Right lobe of liver (tissue), 6 donors: ENCODE measurements around the gene ACAP2. TPM values are rescaled to one million over a fixed set of nuclear protein-coding genes. Genes with fewer than 3 reads are reported as not detected.

ENCODE experiments used
- ATAC-seq, 4 donors: fragments of 200-7000 bp; cut with Tn5 transposase; one replicate each; pipeline ENCODE4 v1.9.1; 2020; ENCODE audit warnings: mild to moderate bottlenecking in 4 of 4, moderate library complexity in 4 of 4
- DNase-seq, 3 donors: peaks; one replicate each; pipeline ENCODE4 v3.0.0-alpha.2; 2020
- H3K27ac ChIP-seq, 3 donors: fragments of 200-600 bp; one replicate each; pipeline ENCODE4 v1.8.0; 2022
- H3K27me3 ChIP-seq, 2 donors: fragments of 200-600 bp; one replicate each; pipeline ENCODE4 v1.8.0; 2022
- H3K36me3 ChIP-seq, 4 donors: fragments of 200-600 bp; sonication (generic) in 1 of 4; one replicate each; pipeline versions ENCODE4 v1.5.1 to v1.8.0; 2017 to 2022; ENCODE audit warnings: control low read depth in 1 of 4
- H3K4me1 ChIP-seq, 4 donors: fragments of 200-600 bp; sonication (generic) in 1 of 4; one replicate each; pipeline versions ENCODE4 v1.5.1 to v1.8.0; 2017 to 2022; ENCODE audit warnings: control low read depth in 1 of 4
- H3K4me3 ChIP-seq, 3 donors: fragments of 200-600 bp; one replicate each; pipeline ENCODE4 v1.8.0; 2022
- H3K9me3 ChIP-seq, 4 donors: fragments of 200-600 bp; sonication (generic) in 1 of 4; one replicate each; pipeline versions ENCODE4 v1.5.1 to v1.8.0; 2017 to 2022; ENCODE audit warnings: control low read depth in 1 of 4
- CTCF ChIP-seq, 4 donors: fragments of 200-600 bp in 3 of 4; fragments of 450-650 bp in 1 of 4; IDR thresholded peaks; one replicate each; pipeline versions ENCODE4 v1.5.1 to v1.8.0; 2016 to 2022; ENCODE audit warnings: antibody characterized with exemption in 4 of 4, mild to moderate bottlenecking in 2 of 4
- POLR2A ChIP-seq: fragments of 450-650 bp; IDR thresholded peaks from one replicate; pipeline ENCODE4 v1.6.1; 2017; ENCODE audit warnings: antibody characterized with exemption, mild to moderate bottlenecking
- WGBS: methylation state at CpG from one replicate; pipeline ENCODE4 v1.1.6; 2018; ENCODE audit warnings: low coverage, low lambda C conversion rate; ENCODE audit not compliant: insufficient coverage; ENCODE audit errors: missing lambda C conversion rate; 5-methylcytosine and 5-hydroxymethylcytosine counted together
- intact Hi-C, 2 donors: fragments of 100-400 bp; cut with DNase I; formaldehyde crosslinking; loops; one replicate each; pipeline versions ENCODE4 v1.11.2 to v1.14.1; 2022
- total RNA-seq, 6 experiments: library from RNA; depleted of rRNA in 2 of 6; stranded (reverse); fragments of >200 nt in 2 of 6; fragmentation: NEBNext Ultra II Directional in 3 of 6; extraction: Animal tissue kit (Norgen Biotek cat#: 25700) in 3 of 6; gene quantifications; one replicate each; pipeline versions ENCODE4 v1.1.0 to v1.2.4, GENCODE V29; 2016 to 2023
- donor health status: DM: no; HTN: yes; CAD: no.
- donor health status: DM: no; HTN: no; CAD: no.
- donor health status: DM: no; HTN: no; CAD: no.
- donor health status: DM: no; HTN: yes; CAD: no.
- donor health status: DM: no; HTN: yes; CAD: no.

Gene ACAP2
- total RNA-seq, 6 experiments from 2014 or later, result 15.1 to 21.7 (median 18.5) TPM

DNA sequence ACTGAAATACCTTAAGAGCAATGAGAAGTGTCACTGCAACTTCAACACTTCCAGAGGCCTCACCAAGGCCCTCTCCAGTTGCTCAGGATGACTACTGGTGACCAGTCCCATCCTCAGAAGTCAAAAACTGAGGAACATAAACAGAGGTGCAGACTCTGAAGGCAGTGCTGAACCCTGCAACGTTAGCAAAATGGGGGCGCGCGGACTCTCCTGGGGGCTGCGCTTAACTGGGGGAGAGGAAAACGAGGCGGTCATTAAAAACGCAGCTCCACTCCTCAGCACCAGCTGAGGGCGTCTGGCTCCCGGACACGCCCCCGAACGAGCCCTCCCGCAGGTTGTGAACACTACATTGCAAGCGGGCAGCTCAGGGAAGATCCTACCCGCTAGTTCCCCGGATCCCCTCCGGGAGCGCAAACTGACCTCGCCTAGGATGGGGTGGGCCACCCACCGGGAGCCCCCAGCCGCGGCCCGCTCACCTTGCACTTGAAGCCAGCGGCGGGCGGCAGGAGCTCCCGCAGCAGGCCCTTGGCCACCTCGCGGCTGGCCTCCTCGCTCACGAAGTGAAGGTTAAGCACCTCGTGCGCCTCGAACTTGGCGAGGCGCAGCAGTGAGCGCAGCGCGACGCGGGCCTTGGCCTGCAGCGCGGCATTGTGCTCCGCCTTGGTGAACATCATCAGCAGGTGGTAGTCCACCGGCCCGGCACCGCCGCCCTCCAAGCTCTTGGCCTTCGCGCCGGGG is 172.6 kb downstream of the ACAP2 start:
- Histone ChIP-seq H3K4me1 (peaks cover 0 to 24% (median 4%) of the 10 kb centered on the region in 4 donors), H3K4me3 (peak overlapping the region; percentile 78 to 95 (median 83)), H3K27me3 (no peaks in the 10 kb centered on the region), H3K36me3 (no peaks in the 10 kb centered on the region), H3K9me3 (no peaks in the 10 kb centered on the region), H3K27ac (peak overlapping the region; percentile 33 to 90 (median 78))
- WGBS, result 0% methylated on average over 12 of the region's 52 CpGs
- peak; percentile 1 to 8 (median 4) for ATAC-seq
- intact Hi-C loops, result loop anchor here in 1 of 2 donors (5.0 kb wide), 1 partner anchor 252 kb away; no protein-coding TSS in a partner anchor
- TF ChIP-seq POLR2A (no peak), CTCF (IDR thresholded peaks at IDR 0.05) (no peak)
- peak; percentile 50 to 66 (median 59) for DNase-seq

GRCh38 chr3:195269375-195270078 is 173.3 kb downstream of the ACAP2 start:
- no peak for ATAC-seq

DNA sequence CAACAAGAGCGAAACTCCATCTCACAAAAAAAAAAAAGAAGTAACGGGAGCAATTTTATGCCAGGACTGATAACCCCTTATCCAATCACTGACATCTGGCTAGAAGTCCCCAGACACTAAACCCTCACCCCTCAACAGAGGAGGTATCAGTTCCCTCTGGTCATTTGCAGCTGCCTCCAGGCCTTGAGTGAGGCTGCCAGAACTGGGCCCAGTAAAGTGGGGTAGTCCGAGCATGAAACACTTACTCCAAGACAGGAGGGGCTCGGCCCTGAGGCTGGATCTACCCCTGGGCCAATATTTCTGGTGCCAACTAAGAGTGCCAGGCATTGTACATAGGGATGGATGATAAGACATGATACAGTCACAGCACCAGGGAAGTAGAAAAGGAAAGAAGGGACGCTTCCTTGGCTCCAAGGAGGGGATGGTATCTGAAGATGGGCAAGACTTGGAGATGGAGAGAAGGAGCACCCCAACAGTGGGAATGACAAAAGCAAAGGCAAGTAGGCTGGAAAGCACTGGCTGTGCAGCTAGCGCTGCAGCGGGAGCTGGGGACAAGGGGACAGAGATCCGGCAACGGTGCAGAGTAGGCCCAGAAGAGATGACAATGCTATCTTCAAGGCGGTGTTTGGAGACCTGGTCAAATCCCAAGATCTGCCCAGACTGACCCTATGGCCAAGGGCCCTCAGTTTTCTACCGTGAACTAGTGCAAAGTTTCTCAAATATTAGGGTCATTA is 174.1 kb downstream of the ACAP2 start:
- ATAC-seq (no peak), DNase-seq (no peak)
- Histone ChIP-seq H3K36me3 (no peaks in the 10 kb centered on the region), H3K4me1 (peaks cover 0 to 17% (median 4%) of the 10 kb centered on the region in 4 donors), H3K4me3 (no peak overlapping the region), H3K9me3 (no peaks in the 10 kb centered on the region), H3K27me3 (no peaks in the 10 kb centered on the region), H3K27ac (no peak overlapping the region)
- intact Hi-C loops, result no loop called here
- TF ChIP-seq POLR2A, result no peak
- no peak for TF ChIP-seq CTCF (IDR thresholded peaks at IDR 0.05)
- 99% methylated on average over 5 of the region's 11 CpGs for WGBS

More at GRCh38 chr3:195269375-195270078, 173.3 kb downstream of the ACAP2 start:
- TF ChIP-seq POLR2A (no peak), CTCF (IDR thresholded peaks at IDR 0.05) (no peak)
- WGBS, result 59% methylated on average over 3 of the region's 5 CpGs
- Histone ChIP-seq H3K4me1 (peaks cover 0 to 22% (median 4%) of the 10 kb centered on the region in 4 donors), H3K36me3 (no peaks in the 10 kb centered on the region), H3K27ac (no peak overlapping the region), H3K27me3 (no peaks in the 10 kb centered on the region), H3K9me3 (no peaks in the 10 kb centered on the region), H3K4me3 (peak overlapping the region in 1 of 3 donors; percentile 95)
- intact Hi-C loops, result loop anchor here in 1 of 2 donors (5.0 kb wide), 1 partner anchor 253 kb away; no protein-coding TSS in a partner anchor
- peak in 1 of 3 donors; percentile 18 for DNase-seq

- peaks cover 0 to 17% (median 4%) of the 10 kb centered on the region in 4 donors for H3K4me1 ChIP-seq
- DNase-seq (peak in 1 of 3 donors; percentile 11), ATAC-seq (no peak)
- intact Hi-C loops, result no loop called here
- no peaks in the 10 kb centered on the region for H3K36me3 ChIP-seq
- TF ChIP-seq CTCF (IDR thresholded peaks at IDR 0.05) (no peak), POLR2A (no peak)
- H3K4me3 ChIP-seq, result no peak overlapping the region
- H3K9me3 ChIP-seq, result no peaks in the 10 kb centered on the region
- 78% methylated on average over 2 of the region's 3 CpGs for WGBS
- no peaks in the 10 kb centered on the region for H3K27me3 ChIP-seq
- no peak overlapping the region for H3K27ac ChIP-seq
Measured at GRCh38 chr3:195267096-195267495, 175.7 kb downstream of the ACAP2 start.
